KMS-11 (cell line): ENCODE results near the gene PDE12.

Experiments used
- H2AFZ ChIP-seq: fragments of 200-600 bp; sonication (generic); 2 replicates; pipeline ENCODE4 v1.6.1; 2016; ENCODE audit warnings: antibody characterized with exemption, mixed run types, low read depth
- H3K27ac ChIP-seq: fragments of 200-600 bp; sonication (generic); 2 replicates; pipeline ENCODE4 v1.6.1; 2016; ENCODE audit warnings: mild to moderate bottlenecking, mixed run types
- H3K27me3 ChIP-seq: fragments of 200-600 bp; sonication (generic); 2 replicates; pipeline ENCODE4 v1.6.1; 2017; ENCODE audit warnings: mild to moderate bottlenecking, low read depth, mixed run types, moderate library complexity; ENCODE audit not compliant: insufficient read depth
- H3K36me3 ChIP-seq: fragments of 200-600 bp; sonication (generic); 2 replicates; pipeline ENCODE4 v1.6.1; 2017; ENCODE audit warnings: mild to moderate bottlenecking, mixed run types; ENCODE audit not compliant: insufficient read depth
- H3K4me1 ChIP-seq: fragments of 200-600 bp; sonication (generic); 2 replicates; pipeline ENCODE4 v1.6.1; 2016; ENCODE audit warnings: mild to moderate bottlenecking, low read depth, mixed run types; ENCODE audit not compliant: poor library complexity, severe bottlenecking
- H3K4me2 ChIP-seq: fragments of 200-600 bp; sonication (generic); 2 replicates; pipeline ENCODE4 v1.7.0; 2016; ENCODE audit warnings: mild to moderate bottlenecking, mixed run types
- H3K4me3 ChIP-seq: fragments of 200-600 bp; sonication (generic); IDR thresholded peaks from 2 replicates; pipeline ENCODE4 v1.6.1; 2017; ENCODE audit warnings: low read depth, low read length, mixed read lengths; ENCODE audit not compliant: insufficient read depth
- H3K79me2 ChIP-seq: fragments of 200-600 bp; sonication (generic); 2 replicates; pipeline ENCODE4 v1.6.1; 2016; ENCODE audit warnings: low read depth, mixed run types; ENCODE audit not compliant: insufficient read depth
- H3K9ac ChIP-seq: fragments of 200-600 bp; sonication (generic); 2 replicates; pipeline ENCODE4 v1.6.1; 2016; ENCODE audit warnings: mild to moderate bottlenecking, mixed run types
- H4K20me1 ChIP-seq: fragments of 200-600 bp; sonication (generic); 2 replicates; pipeline ENCODE4 v1.6.1; 2016; ENCODE audit warnings: mild to moderate bottlenecking, mixed run types; ENCODE audit not compliant: insufficient read depth
- CTCF ChIP-seq: fragments of 200-600 bp; sonication (generic); conservative IDR thresholded peaks from 2 replicates; pipeline ENCODE4 v1.6.1; 2017; ENCODE audit warnings: low read depth, mild to moderate bottlenecking, antibody characterized with exemption, low read length, moderate library complexity, mixed read lengths

Gene PDE12

GRCh38 chr3:57555306-57555705 lies 768 bp upstream of the PDE12 start:
- peak overlapping the region; percentile 78 for H3K9ac ChIP-seq
- peak overlapping the region; percentile 95 for H2AFZ ChIP-seq
- no peak for TF ChIP-seq CTCF
- peak overlapping the region; percentile 86 for H3K4me2 ChIP-seq
- H4K20me1 ChIP-seq: no peaks in the 10 kb centered on the region
- H3K79me2 ChIP-seq: peaks cover 31% of the 10 kb centered on the region
- H3K27me3 ChIP-seq: no peaks in the 10 kb centered on the region
- H3K36me3 ChIP-seq: no peaks in the 10 kb centered on the region
- H3K4me3 ChIP-seq: peak overlapping the region; percentile 47
- H3K27ac ChIP-seq: peak overlapping the region; percentile 85
- H3K4me1 ChIP-seq: peaks cover 23% of the 10 kb centered on the region

DNA sequence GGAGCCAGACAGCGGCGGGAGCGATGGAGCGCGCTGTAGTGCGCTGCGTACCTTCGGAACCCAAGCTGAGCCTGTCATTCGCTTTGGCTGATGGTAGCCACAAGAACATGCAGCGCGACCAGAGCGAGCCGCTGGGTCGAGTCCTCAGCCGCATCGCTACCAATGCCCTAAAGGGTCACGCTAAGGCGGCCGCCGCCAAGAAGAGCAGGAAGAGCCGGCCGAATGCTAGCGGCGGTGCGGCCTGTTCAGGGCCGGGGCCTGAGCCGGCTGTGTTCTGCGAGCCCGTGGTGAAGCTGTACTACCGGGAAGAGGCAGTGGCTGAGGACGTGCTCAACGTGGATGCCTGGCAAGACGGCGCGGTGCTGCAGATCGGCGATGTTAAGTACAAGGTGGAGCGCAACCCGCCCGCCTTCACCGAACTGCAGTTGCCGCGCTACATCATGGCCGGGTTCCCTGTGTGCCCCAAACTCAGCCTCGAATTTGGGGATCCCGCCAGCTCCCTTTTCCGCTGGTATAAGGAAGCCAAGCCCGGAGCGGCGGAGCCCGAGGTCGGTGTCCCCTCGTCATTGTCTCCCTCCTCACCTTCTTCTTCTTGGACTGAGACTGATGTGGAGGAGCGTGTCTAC lies 498 bp downstream of the PDE12 start:
- peak overlapping the region; percentile 78 for H3K9ac ChIP-seq
- H3K4me1 ChIP-seq: peaks cover 23% of the 10 kb centered on the region
- no peaks in the 10 kb centered on the region for H3K36me3 ChIP-seq
- H3K79me2 ChIP-seq: peaks cover 36% of the 10 kb centered on the region
- peak overlapping the region; percentile 85 for H3K27ac ChIP-seq
- no peaks in the 10 kb centered on the region for H3K27me3 ChIP-seq
- no peak for TF ChIP-seq CTCF
- peak overlapping the region; percentile 86 for H3K4me2 ChIP-seq
- no peak overlapping the region for H3K4me3 ChIP-seq
- H2AFZ ChIP-seq: peak overlapping the region; percentile 95
- no peaks in the 10 kb centered on the region for H4K20me1 ChIP-seq

DNA sequence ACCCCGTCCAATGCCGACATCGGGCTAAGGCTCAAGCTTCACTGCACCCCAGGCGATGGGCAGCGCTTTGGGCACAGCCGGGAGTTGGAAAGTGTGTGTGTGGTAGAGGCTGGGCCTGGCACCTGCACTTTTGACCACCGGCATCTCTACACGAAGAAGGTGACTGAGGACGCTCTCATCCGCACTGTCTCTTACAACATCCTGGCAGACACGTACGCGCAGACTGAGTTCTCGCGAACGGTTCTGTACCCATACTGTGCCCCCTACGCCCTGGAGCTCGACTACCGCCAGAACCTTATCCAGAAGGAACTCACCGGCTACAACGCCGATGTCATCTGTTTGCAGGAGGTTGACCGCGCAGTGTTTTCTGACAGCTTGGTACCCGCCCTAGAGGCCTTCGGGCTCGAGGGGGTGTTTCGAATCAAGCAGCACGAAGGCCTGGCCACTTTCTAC lies 1.0 kb downstream of the PDE12 start:
- Histone ChIP-seq H3K36me3 (no peaks in the 10 kb centered on the region), H3K27me3 (no peaks in the 10 kb centered on the region), H3K4me2 (peak overlapping the region; percentile 80), H4K20me1 (no peaks in the 10 kb centered on the region), H3K79me2 (peaks cover 36% of the 10 kb centered on the region), H3K4me1 (peaks cover 23% of the 10 kb centered on the region), H3K27ac (peak overlapping the region; percentile 85; the same call in 1 of the 2 replicates), H2AFZ (no peak overlapping the region), H3K4me3 (peak overlapping the region; percentile 64), H3K9ac (peak overlapping the region; percentile 78; the same call in 1 of the 2 replicates)
- no peak for TF ChIP-seq CTCF

- Histone ChIP-seq H3K27ac (no peak overlapping the region), H3K4me3 (no peak overlapping the region), H3K9ac (no peak overlapping the region), H4K20me1 (no peaks in the 10 kb centered on the region), H3K4me2 (0 out of 2 replicates have a peak overlapping the region, but pooled peaks have one; percentile 39), H3K4me1 (peaks cover 28% of the 10 kb centered on the region), H2AFZ (no peak overlapping the region), H3K27me3 (no peaks in the 10 kb centered on the region), H3K79me2 (peaks cover 36% of the 10 kb centered on the region), H3K36me3 (no peaks in the 10 kb centered on the region)
- TF ChIP-seq CTCF: no peak
Observed at GRCh38 chr3:57559526-57559925, 3.5 kb downstream of the PDE12 start.
